ENCODE results near the gene PAPSS2. TPM values are rescaled to one million over a fixed set of nuclear protein-coding genes. Genes with fewer than 3 reads are reported as not detected.
A peak's percentile ranks its signal among the peaks of the same experiment; 100 is the strongest.
"Not testable (repeated sequence)": the region's sequence is repeated elsewhere in the genome, so short reads cannot be mapped to it uniquely, and the experiment has no call there.

Gene PAPSS2
- total and polyA plus RNA-seq, 2 donors (not counting 1 experiment from before 2014, with no cell fraction given) = 102 to 286 TPM

GRCh38 chr10:87618566-87619423, 40.9 kb upstream of the PAPSS2 start:
- no peak overlapping the region for H3K4me2 ChIP-seq (ENCODE audit: extremely low read depth, insufficient read depth, low read length)
- H3K79me2 ChIP-seq (ENCODE audit: control insufficient read depth, insufficient read depth, low read length) = no peaks in the 10 kb centered on the region
- no peak overlapping the region for H3K4me3 ChIP-seq (replicated peaks in 1 of 4; ENCODE audit: control extremely low read depth in 1 of 4, insufficient read depth in 1 of 4, low read depth in 3 of 4, low read length in 4 of 4)
- H3K9me3 ChIP-seq (ENCODE audit: control insufficient read depth, insufficient read depth, low read depth, low read length) = no peaks in the 10 kb centered on the region
- no peaks in the 10 kb centered on the region for H3K27me3 ChIP-seq (ENCODE audit: control insufficient read depth, insufficient read depth, low read length)
- H3K9ac ChIP-seq (ENCODE audit: insufficient read depth, low read length) = no peak overlapping the region
- no peak overlapping the region for H2AFZ ChIP-seq (ENCODE audit: low read length)
- H4K20me1 ChIP-seq (ENCODE audit: control insufficient read depth, extremely low read depth, insufficient read depth, low read length) = no peaks in the 10 kb centered on the region
- no peak for TF ChIP-seq CTCF (conservative IDR thresholded peaks at IDR 0.05 in 1 of 2, IDR thresholded peaks at IDR 0.05 in 1 of 2; ENCODE audit: low read depth in 1 of 2, low read length in 2 of 2)
- no peak for TF ChIP-seq EZH2 (IDR thresholded peaks at IDR 0.05; ENCODE audit: low read length, missing control alignments)
- no peak for DNase-seq (ENCODE audit: low read depth in 2 of 2)
- no peaks in the 10 kb centered on the region for H3K4me1 ChIP-seq (ENCODE audit: control insufficient read depth, extremely low read depth, insufficient read depth, low read length)
- no peak overlapping the region for H3K27ac ChIP-seq (ENCODE audit: insufficient read depth, low read length)
- no peaks in the 10 kb centered on the region for H3K36me3 ChIP-seq (ENCODE audit: control insufficient read depth, insufficient read depth, low read length)

GRCh38 chr10:87619705-87620104, 40.0 kb upstream of the PAPSS2 start:
- Histone ChIP-seq H4K20me1 (ENCODE audit: control insufficient read depth, extremely low read depth, insufficient read depth, low read length) (no peaks in the 10 kb centered on the region), H3K4me3 (replicated peaks in 1 of 4; ENCODE audit: control extremely low read depth in 1 of 4, insufficient read depth in 1 of 4, low read depth in 3 of 4, low read length in 4 of 4) (no peak overlapping the region), H3K4me1 (ENCODE audit: control insufficient read depth, extremely low read depth, insufficient read depth, low read length) (no peaks in the 10 kb centered on the region), H3K27me3 (ENCODE audit: control insufficient read depth, insufficient read depth, low read length) (no peaks in the 10 kb centered on the region), H3K9ac (ENCODE audit: insufficient read depth, low read length) (no peak overlapping the region), H3K4me2 (ENCODE audit: extremely low read depth, insufficient read depth, low read length) (no peak overlapping the region), H2AFZ (ENCODE audit: low read length) (no peak overlapping the region), H3K27ac (ENCODE audit: insufficient read depth, low read length) (no peak overlapping the region), H3K79me2 (ENCODE audit: control insufficient read depth, insufficient read depth, low read length) (no peaks in the 10 kb centered on the region), H3K9me3 (ENCODE audit: control insufficient read depth, insufficient read depth, low read depth, low read length) (no peaks in the 10 kb centered on the region), H3K36me3 (ENCODE audit: control insufficient read depth, insufficient read depth, low read length) (no peaks in the 10 kb centered on the region)
- TF ChIP-seq CTCF (conservative IDR thresholded peaks at IDR 0.05 in 1 of 2, IDR thresholded peaks at IDR 0.05 in 1 of 2; ENCODE audit: low read depth in 1 of 2, low read length in 2 of 2) (no peak), EZH2 (IDR thresholded peaks at IDR 0.05; ENCODE audit: low read length, missing control alignments) (no peak)
- peak in 1 of 2 donors; percentile 61 for DNase-seq (ENCODE audit: low read depth in 2 of 2)

GRCh38 chr10:87621440-87621839, 38.2 kb upstream of the PAPSS2 start:
- H3K79me2 ChIP-seq (ENCODE audit: control insufficient read depth, insufficient read depth, low read length); H2AFZ ChIP-seq (ENCODE audit: low read length); H3K4me3 ChIP-seq (replicated peaks in 1 of 4; ENCODE audit: control extremely low read depth in 1 of 4, insufficient read depth in 1 of 4, low read depth in 3 of 4, low read length in 4 of 4); H3K27ac ChIP-seq (ENCODE audit: insufficient read depth, low read length); H3K36me3 ChIP-seq (ENCODE audit: control insufficient read depth, insufficient read depth, low read length); H3K4me2 ChIP-seq (ENCODE audit: extremely low read depth, insufficient read depth, low read length); H3K4me1 ChIP-seq (ENCODE audit: control insufficient read depth, extremely low read depth, insufficient read depth, low read length); H3K27me3 ChIP-seq (ENCODE audit: control insufficient read depth, insufficient read depth, low read length); DNase-seq (ENCODE audit: low read depth in 2 of 2); H3K9me3 ChIP-seq (ENCODE audit: control insufficient read depth, insufficient read depth, low read depth, low read length); H4K20me1 ChIP-seq (ENCODE audit: control insufficient read depth, extremely low read depth, insufficient read depth, low read length); H3K9ac ChIP-seq (ENCODE audit: insufficient read depth, low read length): not testable (repeated sequence)
